Mesendoderm (in vitro differentiated cells): ENCODE data around the gene BSG.

Experiments
- DNase-seq: peaks from one replicate; pipeline ENCODE4 v3.0.0; 2013
- H2AK5ac ChIP-seq: 2 replicates; pipeline ENCODE4 v1.6.1; 2013; ENCODE audit warnings: low read length, inconsistent platforms
- H2BK120ac ChIP-seq: 2 replicates; pipeline ENCODE4 v1.6.1; 2013; ENCODE audit warnings: low read depth, mild to moderate bottlenecking, low read length, moderate library complexity, mixed read lengths
- H2BK15ac ChIP-seq: replicated peaks from 2 replicates; pipeline ENCODE4 v1.6.1; 2013; ENCODE audit warnings: low read depth, mild to moderate bottlenecking, moderate library complexity
- H2BK5ac ChIP-seq: 2 replicates; pipeline ENCODE4 v1.6.1; 2013; ENCODE audit warnings: low read length, inconsistent platforms
- H3K18ac ChIP-seq: 2 replicates; pipeline ENCODE4 v1.6.1; 2013; ENCODE audit warnings: mild to moderate bottlenecking, low read length, mixed read lengths
- H3K23ac ChIP-seq: one replicate; pipeline ENCODE4 v1.6.1; 2013; ENCODE audit warnings: low read length
- H3K27ac ChIP-seq: 2 replicates; pipeline ENCODE4 v1.5.1; 2013; ENCODE audit warnings: low read depth, mild to moderate bottlenecking, inconsistent platforms, low read length, moderate library complexity
- H3K27me3 ChIP-seq: 2 replicates; pipeline ENCODE4 v1.6.1; 2013; ENCODE audit warnings: low read length, control low read depth, mild to moderate bottlenecking, inconsistent platforms; ENCODE audit not compliant: insufficient read depth, poor library complexity
- H3K36me3 ChIP-seq: 2 replicates; pipeline ENCODE4 v1.6.1; 2013; ENCODE audit warnings: low read length, inconsistent platforms; ENCODE audit not compliant: control insufficient read depth, insufficient read depth
- H3K4ac ChIP-seq: one replicate; pipeline ENCODE4 v1.6.1; 2013; ENCODE audit warnings: low read depth, mild to moderate bottlenecking, low read length, moderate library complexity
- H3K4me1 ChIP-seq: 2 replicates; pipeline ENCODE4 v1.6.1; 2013; ENCODE audit warnings: low read depth, low read length, inconsistent platforms; ENCODE audit not compliant: control insufficient read depth
- H3K4me2 ChIP-seq: 2 replicates; pipeline ENCODE4 v1.6.1; 2013; ENCODE audit warnings: low read length
- H3K4me3 ChIP-seq: 2 replicates; pipeline ENCODE4 v1.5.1; 2013; ENCODE audit warnings: mild to moderate bottlenecking, low read length
- H3K56ac ChIP-seq: one replicate; pipeline ENCODE4 v1.6.1; 2013; ENCODE audit warnings: low read length
- H3K79me1 ChIP-seq: 2 replicates; pipeline ENCODE4 v1.6.1; 2013; ENCODE audit warnings: low read length, inconsistent platforms
- H3K79me2 ChIP-seq: 2 replicates; pipeline ENCODE4 v1.6.1; 2013; ENCODE audit warnings: mild to moderate bottlenecking, low read length; ENCODE audit not compliant: control insufficient read depth, insufficient read depth
- H3K9ac ChIP-seq: 2 replicates; pipeline ENCODE4 v1.6.1; 2013; ENCODE audit warnings: low read length, inconsistent platforms
- H4K5ac ChIP-seq: one replicate; pipeline ENCODE4 v1.6.1; 2013; ENCODE audit warnings: low read length
- H4K8ac ChIP-seq: one replicate; pipeline ENCODE4 v1.6.1; 2013; ENCODE audit warnings: low read depth, mild to moderate bottlenecking, control low read depth, low read length, moderate library complexity
- WGBS: extraction: QIAGEN DNeasy Blood & Tissue Kit; methylation state at CpG from one replicate; pipeline ENCODE4 v1.1.7; 2013; ENCODE audit warnings: low lambda C conversion rate, missing lambda C conversion rate; ENCODE audit not compliant: insufficient coverage; ENCODE audit errors: extremely low coverage; 5-methylcytosine and 5-hydroxymethylcytosine counted together

BSG gene

DNA sequence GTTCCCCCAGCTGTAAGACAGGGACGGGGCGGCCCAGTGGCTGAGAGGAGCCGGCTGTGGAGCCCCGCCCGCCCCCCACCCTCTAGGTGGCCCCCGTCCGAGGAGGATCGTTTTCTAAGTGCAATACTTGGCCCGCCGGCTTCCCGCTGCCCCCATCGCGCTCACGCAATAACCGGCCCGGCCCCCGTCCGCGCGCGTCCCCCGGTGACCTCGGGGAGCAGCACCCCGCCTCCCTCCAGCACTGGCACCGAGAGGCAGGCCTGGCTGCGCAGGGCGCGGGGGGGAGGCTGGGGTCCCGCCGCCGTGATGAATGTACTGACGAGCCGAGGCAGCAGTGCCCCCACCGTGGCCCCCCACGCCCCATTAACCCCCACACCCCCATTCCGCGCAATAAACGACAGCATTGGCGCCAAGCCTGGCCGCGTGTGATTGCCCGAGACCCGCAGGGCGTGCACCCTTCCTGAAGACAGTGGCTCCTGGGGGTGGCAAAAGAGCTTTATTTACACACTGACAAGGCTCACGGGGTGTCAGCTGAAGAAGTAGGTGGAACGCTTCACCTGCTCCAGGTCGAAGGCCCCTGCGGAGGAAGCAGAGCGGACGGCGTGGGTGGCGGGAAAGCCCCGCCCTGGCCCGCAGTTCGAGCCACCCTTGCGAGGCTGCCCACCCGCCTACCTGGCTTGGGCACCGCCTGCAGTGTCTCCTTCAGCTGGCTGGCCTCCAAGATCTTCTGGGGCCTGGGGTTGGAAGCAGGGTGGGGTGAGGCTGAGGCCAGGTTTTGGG is 44.5 kb downstream of the BSG start:
- Histone ChIP-seq H3K56ac (no peak overlapping the region), H2BK15ac (no peak overlapping the region), H3K4me2 (no peak overlapping the region), H3K27ac (no peak overlapping the region), H3K36me3 (peaks cover 7% of the 10 kb centered on the region), H4K8ac (no peak overlapping the region), H3K4ac (no peak overlapping the region), H3K79me1 (no peaks in the 10 kb centered on the region), H3K23ac (no peak overlapping the region), H3K27me3 (no peaks in the 10 kb centered on the region), H3K4me3 (no peak overlapping the region), H2BK120ac (no peak overlapping the region), H3K4me1 (no peaks in the 10 kb centered on the region), H2BK5ac (no peak overlapping the region), H4K5ac (no peak overlapping the region), H2AK5ac (no peak overlapping the region), H3K79me2 (no peaks in the 10 kb centered on the region), H3K18ac (no peak overlapping the region), H3K9ac (no peak overlapping the region)
- no peak for DNase-seq
- WGBS = no CpG with 5 or more reads among the region's 58 CpGs

DNA sequence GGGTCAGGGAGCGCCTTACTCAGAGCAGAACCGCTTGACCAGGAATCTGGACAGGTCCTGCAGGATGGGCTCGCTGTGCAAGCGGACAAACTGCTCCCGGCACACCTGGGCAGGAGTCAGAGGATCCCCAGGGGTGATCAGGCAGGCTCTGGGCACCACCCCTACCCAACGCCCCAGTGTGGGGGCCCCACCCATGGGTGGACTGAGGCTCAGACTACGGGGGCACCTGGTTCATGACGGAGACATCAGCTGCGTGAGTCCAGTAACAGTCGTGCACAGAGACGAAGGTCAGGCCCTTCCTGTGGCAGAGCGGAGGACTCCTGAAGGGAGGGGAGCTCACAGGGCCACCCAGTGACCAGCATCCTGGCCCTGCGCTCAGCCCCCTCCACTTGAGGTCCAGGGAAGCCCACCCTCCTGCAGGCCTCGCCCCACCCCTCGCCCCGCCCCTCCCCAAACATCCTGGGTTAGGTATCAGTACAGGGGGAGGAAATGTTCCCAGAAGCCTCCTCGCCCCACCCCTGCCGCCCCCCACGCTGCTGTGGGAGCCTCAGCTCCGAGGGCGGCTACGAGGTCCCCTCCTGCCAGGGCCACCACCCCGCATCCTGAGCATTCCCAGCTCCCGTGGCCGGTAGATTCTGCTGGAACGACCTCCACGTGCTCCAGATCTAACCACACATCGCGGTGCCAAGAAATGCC is 45.3 kb downstream of the BSG start:
- H3K4me2 ChIP-seq = no peak overlapping the region
- H3K56ac ChIP-seq = no peak overlapping the region
- no peak overlapping the region for H3K4me3 ChIP-seq
- H2AK5ac ChIP-seq = no peak overlapping the region
- no peak overlapping the region for H3K9ac ChIP-seq
- no peak overlapping the region for H2BK120ac ChIP-seq
- no peak overlapping the region for H3K18ac ChIP-seq
- peaks cover 7% of the 10 kb centered on the region for H3K36me3 ChIP-seq
- no peak overlapping the region for H3K27ac ChIP-seq
- no peak overlapping the region for H4K8ac ChIP-seq
- H2BK15ac ChIP-seq = no peak overlapping the region
- H3K27me3 ChIP-seq = no peaks in the 10 kb centered on the region
- no peaks in the 10 kb centered on the region for H3K79me2 ChIP-seq
- WGBS = no CpG with 5 or more reads among the region's 29 CpGs
- H3K79me1 ChIP-seq = no peaks in the 10 kb centered on the region
- no peak for DNase-seq
- no peak overlapping the region for H3K23ac ChIP-seq
- H3K4me1 ChIP-seq = no peaks in the 10 kb centered on the region
- H3K4ac ChIP-seq = no peak overlapping the region
- H2BK5ac ChIP-seq = no peak overlapping the region
- H4K5ac ChIP-seq = no peak overlapping the region

DNA sequence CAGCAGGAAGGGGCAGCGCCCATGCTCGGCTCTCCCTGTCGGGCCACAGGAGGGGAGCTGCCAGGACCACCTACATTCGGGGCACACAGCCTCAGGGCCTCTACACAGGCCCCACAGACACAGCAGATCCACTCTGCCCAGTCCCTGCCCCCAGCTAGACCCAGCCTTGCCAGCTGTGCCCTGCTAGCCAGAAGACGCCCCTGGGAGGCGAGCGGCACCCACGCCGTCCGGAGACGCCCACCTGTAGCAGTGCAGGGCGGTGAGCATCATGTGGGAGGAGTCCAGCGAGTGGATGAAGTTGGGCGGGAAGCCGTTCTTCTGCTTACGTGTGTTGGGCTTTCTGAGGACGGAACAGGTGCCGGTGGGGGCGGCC is 45.8 kb downstream of the BSG start:
- no CpG with 5 or more reads among the region's 19 CpGs for WGBS
- no peak overlapping the region for H2BK120ac ChIP-seq

DNA sequence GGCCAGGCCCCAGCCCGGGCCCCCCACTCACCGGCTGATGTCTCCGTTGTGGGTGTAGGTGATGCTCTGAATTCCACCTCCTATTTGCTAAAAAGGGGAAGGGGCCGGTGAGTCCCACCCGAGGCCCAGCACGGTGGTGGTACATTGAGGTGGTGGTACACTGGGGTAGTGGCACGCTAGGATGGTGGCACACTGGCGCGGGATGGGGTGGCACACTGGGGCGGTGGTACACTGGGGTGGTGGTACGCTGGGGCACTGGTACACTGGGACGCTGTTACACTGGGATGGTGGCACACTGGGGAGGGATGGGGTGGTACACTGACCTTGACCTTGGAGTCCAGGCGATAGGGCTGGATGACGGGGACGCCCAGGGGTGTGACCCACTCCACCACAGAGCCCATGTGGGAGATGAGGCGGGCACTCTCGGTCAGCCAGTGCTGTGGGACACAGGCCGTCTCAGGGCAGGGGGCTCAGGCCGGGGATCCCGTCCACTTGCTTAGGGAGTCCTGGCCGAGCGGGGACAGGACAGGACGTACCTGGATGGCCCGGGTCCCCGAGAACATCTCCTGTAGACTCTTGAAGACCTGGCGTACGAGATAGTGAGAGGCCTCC is 46.4 kb downstream of the BSG start:
- Histone ChIP-seq H2AK5ac (no peak overlapping the region), H3K4ac (no peak overlapping the region), H3K79me1 (no peaks in the 10 kb centered on the region), H3K18ac (no peak overlapping the region), H3K56ac (no peak overlapping the region), H3K23ac (no peak overlapping the region), H3K4me1 (no peaks in the 10 kb centered on the region), H3K27me3 (no peaks in the 10 kb centered on the region), H3K4me3 (no peak overlapping the region), H3K27ac (no peak overlapping the region), H3K4me2 (no peak overlapping the region), H4K5ac (no peak overlapping the region), H3K9ac (no peak overlapping the region), H3K79me2 (no peaks in the 10 kb centered on the region), H3K36me3 (peaks cover 7% of the 10 kb centered on the region), H2BK5ac (no peak overlapping the region), H2BK15ac (no peak overlapping the region), H4K8ac (no peak overlapping the region), H2BK120ac (no peak overlapping the region)
- no CpG with 5 or more reads among the region's 27 CpGs for WGBS
- DNase-seq = no peak

More for the DNA sequence above, 45.8 kb downstream of the BSG start:
- no peaks in the 10 kb centered on the region for H3K4me1 ChIP-seq
- H3K79me1 ChIP-seq = no peaks in the 10 kb centered on the region
- no peak overlapping the region for H3K23ac ChIP-seq
- H4K5ac ChIP-seq = no peak overlapping the region
- H3K4me3 ChIP-seq = no peak overlapping the region
- H3K9ac ChIP-seq = no peak overlapping the region
- H3K36me3 ChIP-seq = peaks cover 7% of the 10 kb centered on the region
- DNase-seq = no peak
- no peaks in the 10 kb centered on the region for H3K27me3 ChIP-seq
- no peak overlapping the region for H3K18ac ChIP-seq
- no peak overlapping the region for H3K4me2 ChIP-seq
- H3K79me2 ChIP-seq = no peaks in the 10 kb centered on the region
- no peak overlapping the region for H3K4ac ChIP-seq
- H3K56ac ChIP-seq = no peak overlapping the region
- no peak overlapping the region for H3K27ac ChIP-seq
- H2BK15ac ChIP-seq = no peak overlapping the region
- H2BK5ac ChIP-seq = no peak overlapping the region
- H4K8ac ChIP-seq = no peak overlapping the region
- H2AK5ac ChIP-seq = no peak overlapping the region

DNA sequence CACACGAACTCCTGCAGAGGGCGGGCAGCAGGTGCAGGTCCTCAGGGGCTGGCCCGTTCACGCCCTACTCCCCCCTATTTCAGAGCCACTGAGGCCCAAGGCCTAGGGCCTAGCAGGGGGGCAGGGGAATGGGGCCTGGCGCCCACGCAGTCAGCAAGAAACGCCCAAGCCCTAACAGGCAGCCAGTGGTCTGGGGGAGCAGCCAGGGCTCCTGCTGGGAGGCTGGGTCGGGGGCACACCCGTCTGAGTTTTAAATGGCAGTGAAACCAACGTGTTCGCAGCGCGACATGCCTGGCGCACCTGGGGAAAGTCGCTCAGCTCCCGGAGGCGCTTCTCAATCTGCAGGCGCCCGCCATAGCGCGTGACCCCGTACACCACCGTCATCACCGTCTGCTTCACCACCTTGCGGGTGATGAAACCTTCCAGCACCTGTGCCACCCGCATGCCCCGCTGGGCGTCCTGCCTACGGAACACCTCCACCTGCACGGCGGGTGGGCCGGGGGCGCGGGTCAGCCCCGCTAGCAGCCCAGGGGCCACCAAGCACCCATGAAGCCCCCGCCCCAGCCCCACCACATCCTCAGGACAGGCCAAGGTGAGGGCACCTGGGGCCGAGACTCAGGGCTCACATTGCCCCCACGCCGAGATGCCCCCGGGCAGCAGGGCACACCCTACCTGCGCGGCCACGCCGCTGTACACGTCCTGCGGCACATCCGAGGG is 47.0 kb downstream of the BSG start:
- no CpG with 5 or more reads among the region's 47 CpGs for WGBS
- no peaks in the 10 kb centered on the region for H3K27me3 ChIP-seq

More for the DNA sequence above, 47.0 kb downstream of the BSG start:
- Histone ChIP-seq H3K4ac (no peak overlapping the region), H3K18ac (no peak overlapping the region), H3K79me1 (no peaks in the 10 kb centered on the region), H2AK5ac (no peak overlapping the region), H2BK15ac (no peak overlapping the region), H3K9ac (no peak overlapping the region), H3K36me3 (peaks cover 7% of the 10 kb centered on the region), H2BK5ac (no peak overlapping the region), H3K4me3 (no peak overlapping the region), H2BK120ac (no peak overlapping the region), H3K4me1 (no peaks in the 10 kb centered on the region), H3K27ac (no peak overlapping the region), H4K8ac (no peak overlapping the region), H3K56ac (no peak overlapping the region), H3K4me2 (no peak overlapping the region), H3K23ac (no peak overlapping the region), H4K5ac (no peak overlapping the region), H3K79me2 (no peaks in the 10 kb centered on the region)
- no peak for DNase-seq
